IMR-90 (cell line): ENCODE data around the gene MATK. TPM values are rescaled to one million over a fixed set of nuclear protein-coding genes. Genes with fewer than 3 reads are reported as not detected.

ENCODE experiments used
- ATAC-seq: fragments of 200-7000 bp; cut with Tn5 transposase; 2 replicates; pipeline ENCODE4 v1.9.1; 2020; ENCODE audit warnings: low read depth, mild to moderate bottlenecking, moderate library complexity
- BruUV-seq: library from RNA; stranded (reverse); fragments of 400-500 nt; replicated peaks from 2 replicates; lab custom pipeline; 2021; lab: Mats Ljungman, UMichigan
- CTCF ChIA-PET: fragments of 300-600 bp; formaldehyde crosslinking; extraction: SDS; loops from one replicate; lab custom pipeline; 2021; ENCODE audit warnings: antibody characterized with exemption; lab: Yijun Ruan, JAX
- POLR2A ChIA-PET: fragments of 300-600 bp; sonication (Branson Sonifier 250); formaldehyde crosslinking; loops from one replicate; lab custom pipeline; 2022; ENCODE audit warnings: antibody characterized with exemption; ENCODE audit not compliant: unreplicated experiment; lab: Charles Lee
- DNase-seq: peaks from one replicate; pipeline ENCODE4 v3.0.0; 2013
- H2AFZ ChIP-seq: replicated peaks from 2 replicates; pipeline ENCODE3; 2013; ENCODE audit warnings: low read length, mild to moderate bottlenecking; ENCODE audit not compliant: poor library complexity
- H2AK5ac ChIP-seq: 2 replicates; pipeline ENCODE4 v1.6.1; 2013; ENCODE audit warnings: low read depth, low read length, inconsistent platforms
- H2AK9ac ChIP-seq: replicated peaks from 2 replicates; pipeline ENCODE3; 2013; ENCODE audit warnings: mild to moderate bottlenecking, low read depth, low read length, moderate library complexity; ENCODE audit not compliant: poor library complexity
- H2BK120ac ChIP-seq: 2 replicates; pipeline ENCODE4 v1.6.1; 2013; ENCODE audit warnings: low read depth, low read length, inconsistent platforms
- H2BK15ac ChIP-seq: 3 replicates; pipeline ENCODE4 v1.6.1; 2013; ENCODE audit warnings: low read depth, low read length, inconsistent platforms
- H2BK20ac ChIP-seq: 2 replicates; pipeline ENCODE4 v1.6.1; 2013; ENCODE audit warnings: low read depth, mild to moderate bottlenecking, inconsistent platforms, low read length, moderate library complexity
- H2BK5ac ChIP-seq: 2 replicates; pipeline ENCODE4 v1.6.1; 2013; ENCODE audit warnings: mild to moderate bottlenecking, low read depth, low read length, inconsistent platforms; ENCODE audit not compliant: poor library complexity, severe bottlenecking
- H3K14ac ChIP-seq: replicated peaks from 2 replicates; pipeline ENCODE4 v1.6.1; 2013; ENCODE audit warnings: low read depth, low read length, inconsistent platforms
- H3K18ac ChIP-seq: 2 replicates; pipeline ENCODE4 v1.6.1; 2013; ENCODE audit warnings: low read depth, low read length, control low read depth
- H3K23ac ChIP-seq: 2 replicates; pipeline ENCODE4 v1.6.1; 2013; ENCODE audit warnings: low read depth, low read length, inconsistent platforms
- H3K27ac ChIP-seq: 2 replicates; pipeline ENCODE4 v1.5.1; 2013; ENCODE audit warnings: mild to moderate bottlenecking, control low read depth, low read length; ENCODE audit not compliant: insufficient read depth
- H3K27me3 ChIP-seq: 2 replicates; pipeline ENCODE4 v1.6.1; 2013; ENCODE audit warnings: low read length; ENCODE audit not compliant: control insufficient read depth, insufficient read depth
- H3K36me3 ChIP-seq: 2 replicates; pipeline ENCODE4 v1.6.1; 2013; ENCODE audit warnings: low read length, mixed read lengths; ENCODE audit not compliant: control insufficient read depth, insufficient read depth
- H3K4ac ChIP-seq: 2 replicates; pipeline ENCODE4 v1.6.1; 2013; ENCODE audit warnings: low read depth, low read length, inconsistent platforms
- H3K4me1 ChIP-seq: 2 replicates; pipeline ENCODE4 v1.6.1; 2013; ENCODE audit warnings: low read length, mixed read lengths; ENCODE audit not compliant: control insufficient read depth, insufficient read depth
- H3K4me2 ChIP-seq: 2 replicates; pipeline ENCODE4 v1.6.1; 2013; ENCODE audit warnings: low read depth, mild to moderate bottlenecking, control low read depth, low read length, moderate library complexity
- H3K4me3 ChIP-seq: 2 replicates; pipeline ENCODE4 v1.5.1; 2013; ENCODE audit warnings: low read depth, mild to moderate bottlenecking, control low read depth, low read length, moderate library complexity; ENCODE audit not compliant: insufficient read depth
- H3K56ac ChIP-seq: 2 replicates; pipeline ENCODE4 v1.6.1; 2013; ENCODE audit warnings: low read length, inconsistent platforms; ENCODE audit not compliant: insufficient read depth; ENCODE audit errors: extremely low read depth
- H3K79me1 ChIP-seq, 2 experiments: 2 replicates each; pipeline ENCODE4 v1.6.1; 2013; ENCODE audit warnings: low read length in 2 of 2, inconsistent platforms in 1 of 2, low read depth in 1 of 2
- H3K9ac ChIP-seq: 2 replicates; pipeline ENCODE4 v1.6.1; 2013; ENCODE audit warnings: low read depth, low read length, control low read depth
- H3K9me1 ChIP-seq: 2 replicates; pipeline ENCODE4 v1.6.1; 2013; ENCODE audit warnings: low read length, inconsistent platforms; ENCODE audit not compliant: insufficient read depth
- H3K9me3 ChIP-seq: 2 replicates; pipeline ENCODE4 v1.6.1; 2013; ENCODE audit warnings: low read length; ENCODE audit not compliant: control insufficient read depth, insufficient read depth
- H4K20me1 ChIP-seq: 2 replicates; pipeline ENCODE4 v1.6.1; 2013; ENCODE audit warnings: low read length, inconsistent platforms; ENCODE audit not compliant: insufficient read depth
- H4K5ac ChIP-seq: 2 replicates; pipeline ENCODE4 v1.6.1; 2013; ENCODE audit warnings: mild to moderate bottlenecking, low read depth, low read length, control low read depth
- H4K8ac ChIP-seq, 2 experiments: 2 replicates each; pipeline ENCODE4 v1.6.1; 2013; ENCODE audit warnings: low read depth in 2 of 2, low read length in 2 of 2, control low read depth in 1 of 2, inconsistent platforms in 1 of 2
- H4K91ac ChIP-seq: 2 replicates; pipeline ENCODE4 v1.6.1; 2013; ENCODE audit warnings: low read depth, low read length, inconsistent platforms; ENCODE audit not compliant: insufficient read depth
- BHLHE40 ChIP-seq: fragments of 150-350 bp; IDR thresholded peaks from 2 replicates; pipeline ENCODE4 v1.6.1; 2016; ENCODE audit warnings: mild to moderate bottlenecking, low read depth, low read length
- CHD1 ChIP-seq: IDR thresholded peaks from 2 replicates; pipeline ENCODE4 v1.6.1; 2012; ENCODE audit warnings: low read depth, low read length, improper control_type of control experiment
- CTCF ChIP-seq: conservative IDR thresholded peaks from 2 replicates; pipeline ENCODE4 v1.5.1; 2012; ENCODE audit warnings: mild to moderate bottlenecking, low read depth, low read length, improper control_type of control experiment
- ELK1 ChIP-seq: fragments of 150-350 bp; IDR thresholded peaks from 2 replicates; pipeline ENCODE4 v1.6.1; 2016; ENCODE audit warnings: low read depth, mild to moderate bottlenecking, low read length, moderate library complexity, borderline replicate concordance
- MAZ ChIP-seq: IDR thresholded peaks from 2 replicates; pipeline ENCODE4 v1.6.1; 2012; ENCODE audit warnings: low read depth, mild to moderate bottlenecking, low read length, improper control_type of control experiment, moderate library complexity, borderline replicate concordance
- NFE2L2 ChIP-seq: fragments of 150-350 bp; IDR thresholded peaks from 2 replicates; pipeline ENCODE4 v1.6.1; 2016; ENCODE audit warnings: low read depth, mild to moderate bottlenecking, low read length
- RCOR1 ChIP-seq: IDR thresholded peaks from 2 replicates; pipeline ENCODE4 v1.6.1; 2012; ENCODE audit warnings: mild to moderate bottlenecking, low read length, improper control_type of control experiment; ENCODE audit not compliant: insufficient replicate concordance
- RFX5 ChIP-seq: IDR thresholded peaks from 2 replicates; pipeline ENCODE4 v1.8.0; 2012; ENCODE audit warnings: low read depth, mild to moderate bottlenecking, low read length, moderate library complexity
- SMC3 ChIP-seq: fragments of 150-350 bp; IDR thresholded peaks from 2 replicates; pipeline ENCODE4 v1.6.1; 2016; ENCODE audit warnings: low read depth, mild to moderate bottlenecking, antibody characterized with exemption, low read length, moderate library complexity
- USF2 ChIP-seq: fragments of 150-350 bp; IDR thresholded peaks from 2 replicates; pipeline ENCODE4 v1.6.1; 2017; ENCODE audit warnings: mild to moderate bottlenecking, antibody characterized with exemption, low read length, low read depth
- WGBS, 2 experiments: methylation state at CpG; one replicate each; pipeline versions ENCODE4 v1.1.5 to v1.1.7; 2013; ENCODE audit warnings: missing lambda C conversion rate in 2 of 2; ENCODE audit not compliant: insufficient read length in 1 of 2; ENCODE audit errors: extremely low coverage in 2 of 2; 5-methylcytosine and 5-hydroxymethylcytosine counted together
- dilution Hi-C: fragments of 300-500 bp; cut with HindIII; formaldehyde crosslinking; loops from one replicate; pipeline ENCODE4 v1.14.3; 2018; ENCODE audit warnings: low sequenced_read_pairs; ENCODE audit not compliant: unreplicated experiment
- in situ Hi-C: fragments of 300-500 bp; cut with MboI; formaldehyde crosslinking; loops from 3 replicates; pipeline ENCODE4 v1.14.3; 2019; ENCODE audit warnings: low sequenced_read_pairs, inconsistent platforms, mixed read lengths
- intact Hi-C: fragments of 100-400 bp; cut with micrococcal nuclease; formaldehyde crosslinking; loops from 2 replicates; pipeline ENCODE4 v1.10.0; 2022
- polyA plus RNA-seq, 3 experiments: library from polyadenylated mRNA; depleted of rRNA; stranded (reverse); fragments of >200 nt; gene quantifications; 2 replicates each; pipeline ENCODE4 v1.2.3, GENCODE V29; 2012; ENCODE audit warnings: low replicate concordance in 1 of 3
- total RNA-seq: library from RNA; depleted of rRNA; stranded (reverse); fragments of >200 nt; gene quantifications from 2 replicates; pipeline ENCODE4 v1.2.3, GENCODE V29; 2012

MATK gene
- total and polyA plus RNA-seq, 2 of the 4 experiments (the other 2 are of a cell fraction): not detected

- no peak for TF ChIP-seq SMC3
Measured at GRCh38 chr19:3813473-3814392, 27.6 kb upstream of the MATK start (continued).

- Histone ChIP-seq H3K4me1 (no peaks in the 10 kb centered on the region), H4K91ac (no peak overlapping the region), H2AFZ (no peak overlapping the region), H2BK15ac (no peak overlapping the region), H3K36me3 (no peaks in the 10 kb centered on the region), H4K20me1 (no peaks in the 10 kb centered on the region), H2BK5ac (no peak overlapping the region), H3K4me3 (no peak overlapping the region), H2AK9ac (no peak overlapping the region), H3K9me1 (peaks cover 5% of the 10 kb centered on the region), H2BK20ac (no peak overlapping the region), H3K14ac (no peak overlapping the region), H4K5ac (no peak overlapping the region), H2AK5ac (no peak overlapping the region), H2BK120ac (no peak overlapping the region), H3K56ac (no peak overlapping the region), H3K79me1 (no peaks in the 10 kb centered on the region), H3K27ac (no peak overlapping the region), H3K18ac (no peak overlapping the region), H3K4ac (no peak overlapping the region), H3K4me2 (no peak overlapping the region), H3K27me3 (peaks cover 8% of the 10 kb centered on the region), H4K8ac (no peak overlapping the region), H3K9me3 (no peaks in the 10 kb centered on the region), H3K9ac (no peak overlapping the region), H3K23ac (no peak overlapping the region)
- DNase-seq: no peak
- dilution Hi-C loops (no loop called here), intact Hi-C loops (no loop called here), in situ Hi-C loops (no loop called here)
- CTCF ChIA-PET: no interaction called here
- no TSS peak for BruUV-seq
- 73% methylated on average over 13 of the region's 38 CpGs; no CpG with 5 or more reads in 1 of the 2 experiments for WGBS, 2 experiments
- POLR2A ChIA-PET: no interaction called here
- ATAC-seq: no peak
- TF ChIP-seq CTCF (no peak), RFX5 (no peak), MAZ (no peak), SMC3 (no peak), NFE2L2 (no peak), RCOR1 (no peak), USF2 (no peak), ELK1 (no peak), BHLHE40 (no peak), CHD1 (no peak)
Measured at GRCh38 chr19:3810708-3811355, 24.7 kb upstream of the MATK start.
